Testis (tissue), 2 donors: ENCODE results near the gene ECEL1.
"Not testable (repeated sequence)": the region's sequence is repeated elsewhere in the genome, so short reads cannot be mapped to it uniquely, and the experiment has no call there.

Source experiments
- POLR2A ChIP-seq: fragments of 450-650 bp; IDR thresholded peaks from one replicate; pipeline ENCODE4 v1.6.1; 2017; ENCODE audit warnings: antibody characterized with exemption, mild to moderate bottlenecking, moderate library complexity
- TF ChIP-seq, protein P1 (sequence below), 3 experiments: fragments of 450-650 bp in 2 of 3; fragments of 200-600 bp in 1 of 3; sonication (generic) in 1 of 3; IDR thresholded peaks; one replicate each; pipeline ENCODE4 v1.5.1; 2016 to 2019; ENCODE audit warnings: antibody characterized with exemption in 3 of 3, mild to moderate bottlenecking in 2 of 3, moderate library complexity in 1 of 3

DNA sequence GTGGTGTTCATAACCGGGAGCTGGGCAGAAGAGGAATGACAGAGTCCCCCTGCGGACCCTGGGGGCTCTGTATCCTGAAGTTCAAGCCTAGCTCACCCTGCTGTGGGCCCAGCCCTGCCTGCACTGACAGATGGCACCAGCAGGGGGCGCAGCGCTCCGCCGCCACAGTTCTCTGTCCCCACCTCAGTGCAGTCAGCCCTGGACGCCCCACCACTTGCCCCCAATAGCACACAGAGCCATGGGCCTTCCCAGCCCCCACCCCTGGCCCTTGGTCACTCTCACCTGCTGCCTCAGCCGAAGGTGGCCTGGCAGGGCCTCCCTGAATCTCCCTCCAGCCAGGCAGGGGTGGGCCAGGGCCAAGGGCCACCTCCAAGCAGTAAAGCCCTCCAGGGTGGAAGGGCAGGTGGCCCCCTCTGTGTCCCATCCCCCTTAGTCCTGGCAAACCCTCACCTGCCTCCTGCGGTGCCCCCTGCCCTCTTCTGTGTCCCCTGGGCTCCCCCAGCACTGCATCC lies 41.3 kb downstream of the ECEL1 start:
- TF ChIP-seq, protein P1, sequence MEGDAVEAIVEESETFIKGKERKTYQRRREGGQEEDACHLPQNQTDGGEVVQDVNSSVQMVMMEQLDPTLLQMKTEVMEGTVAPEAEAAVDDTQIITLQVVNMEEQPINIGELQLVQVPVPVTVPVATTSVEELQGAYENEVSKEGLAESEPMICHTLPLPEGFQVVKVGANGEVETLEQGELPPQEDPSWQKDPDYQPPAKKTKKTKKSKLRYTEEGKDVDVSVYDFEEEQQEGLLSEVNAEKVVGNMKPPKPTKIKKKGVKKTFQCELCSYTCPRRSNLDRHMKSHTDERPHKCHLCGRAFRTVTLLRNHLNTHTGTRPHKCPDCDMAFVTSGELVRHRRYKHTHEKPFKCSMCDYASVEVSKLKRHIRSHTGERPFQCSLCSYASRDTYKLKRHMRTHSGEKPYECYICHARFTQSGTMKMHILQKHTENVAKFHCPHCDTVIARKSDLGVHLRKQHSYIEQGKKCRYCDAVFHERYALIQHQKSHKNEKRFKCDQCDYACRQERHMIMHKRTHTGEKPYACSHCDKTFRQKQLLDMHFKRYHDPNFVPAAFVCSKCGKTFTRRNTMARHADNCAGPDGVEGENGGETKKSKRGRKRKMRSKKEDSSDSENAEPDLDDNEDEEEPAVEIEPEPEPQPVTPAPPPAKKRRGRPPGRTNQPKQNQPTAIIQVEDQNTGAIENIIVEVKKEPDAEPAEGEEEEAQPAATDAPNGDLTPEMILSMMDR (IDR thresholded peaks at IDR 0.05) = peak in 2 of 3 experiments; percentile 44 to 59
- TF ChIP-seq POLR2A = not testable (repeated sequence)
